GM21786 (cell line): ENCODE measurements around the gene SCAANT1.

ENCODE experiments used
- ATAC-seq: cut with Tn5 transposase; IDR thresholded peaks from one replicate; pipeline ENCODE4 v1.9.1; 2021; ENCODE audit not compliant: unreplicated experiment

SCAANT1 gene

DNA sequence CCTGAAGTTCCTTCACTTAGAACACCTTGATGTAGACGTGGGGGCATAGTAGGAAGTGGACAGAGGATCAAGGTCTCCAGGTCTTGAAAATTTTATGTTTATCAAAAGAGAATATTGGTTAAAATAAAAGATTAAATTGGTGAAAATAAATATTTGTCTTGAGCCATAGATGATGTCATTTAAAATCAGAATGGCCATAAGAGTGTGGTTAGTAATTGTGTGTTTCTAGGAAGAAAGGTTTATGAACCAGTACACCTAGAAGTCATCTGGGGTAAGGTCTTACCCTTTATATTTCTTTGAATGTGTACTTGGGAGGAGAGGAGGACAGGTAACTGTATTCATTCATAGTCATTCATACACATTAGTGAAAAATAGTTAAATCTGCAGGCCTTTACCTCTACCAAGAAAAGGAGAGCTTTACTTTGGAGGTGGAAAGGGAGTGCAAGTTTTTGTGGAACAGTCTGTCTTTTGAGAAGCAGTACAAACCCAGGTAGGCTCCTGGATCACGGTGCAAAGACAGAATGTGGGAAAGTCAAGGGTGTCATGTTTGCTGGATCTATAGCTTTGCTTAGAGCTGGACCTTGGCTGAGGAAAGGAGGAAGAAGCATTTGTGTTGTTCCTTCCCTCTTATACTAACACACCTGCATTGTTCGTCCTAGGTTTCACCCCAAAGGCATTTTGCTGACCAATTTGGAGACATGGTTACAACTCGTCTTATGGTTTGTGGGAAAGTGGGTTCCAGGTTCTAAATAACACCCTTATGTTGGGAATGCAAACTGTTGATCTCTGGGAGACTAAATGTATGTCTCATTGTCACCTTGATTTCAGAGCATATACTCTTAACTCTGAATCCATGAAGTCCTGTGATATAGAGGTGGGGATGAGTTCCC, 6.2 kb downstream of the SCAANT1 start:
- no peak for ATAC-seq

DNA sequence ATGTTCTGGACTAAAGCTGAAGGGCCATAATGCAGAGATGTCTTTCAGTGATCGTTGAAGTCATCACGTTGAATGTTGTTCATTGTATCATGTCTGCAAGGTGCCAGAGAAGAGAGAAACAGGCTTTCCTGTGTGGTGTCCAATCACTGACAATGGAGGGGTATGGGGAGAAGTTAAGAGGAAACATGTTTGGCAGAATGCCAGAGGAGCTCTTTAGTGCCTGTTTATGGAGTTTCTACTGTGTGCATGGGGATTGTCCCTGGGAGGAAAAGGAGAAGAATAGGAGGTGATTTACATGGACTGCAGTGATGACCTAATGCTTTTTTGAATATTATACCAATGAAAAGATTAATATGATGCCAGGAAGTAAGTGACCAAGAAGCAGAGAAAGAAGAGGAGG, 11.7 kb downstream of the SCAANT1 start:
- no peak for ATAC-seq

DNA sequence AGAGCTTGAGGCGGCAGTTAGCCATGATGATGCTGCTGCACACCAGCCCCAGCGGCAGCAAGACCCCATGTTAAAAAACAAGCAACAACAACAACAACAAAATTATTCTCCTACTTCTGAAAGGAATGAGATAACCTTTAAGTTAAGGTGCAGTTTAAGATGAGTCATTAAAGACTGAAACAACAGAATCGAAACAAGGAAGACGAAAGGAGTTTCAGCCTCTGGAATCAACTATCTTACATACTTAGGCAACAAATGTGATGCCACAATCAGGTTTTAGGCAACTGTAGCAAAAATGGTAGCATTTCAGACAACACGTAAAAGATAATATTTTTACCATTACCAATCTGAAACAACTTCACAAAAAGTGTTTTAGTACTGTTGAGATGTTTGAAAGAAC, 12.2 kb downstream of the SCAANT1 start:
- no peak for ATAC-seq

DNA sequence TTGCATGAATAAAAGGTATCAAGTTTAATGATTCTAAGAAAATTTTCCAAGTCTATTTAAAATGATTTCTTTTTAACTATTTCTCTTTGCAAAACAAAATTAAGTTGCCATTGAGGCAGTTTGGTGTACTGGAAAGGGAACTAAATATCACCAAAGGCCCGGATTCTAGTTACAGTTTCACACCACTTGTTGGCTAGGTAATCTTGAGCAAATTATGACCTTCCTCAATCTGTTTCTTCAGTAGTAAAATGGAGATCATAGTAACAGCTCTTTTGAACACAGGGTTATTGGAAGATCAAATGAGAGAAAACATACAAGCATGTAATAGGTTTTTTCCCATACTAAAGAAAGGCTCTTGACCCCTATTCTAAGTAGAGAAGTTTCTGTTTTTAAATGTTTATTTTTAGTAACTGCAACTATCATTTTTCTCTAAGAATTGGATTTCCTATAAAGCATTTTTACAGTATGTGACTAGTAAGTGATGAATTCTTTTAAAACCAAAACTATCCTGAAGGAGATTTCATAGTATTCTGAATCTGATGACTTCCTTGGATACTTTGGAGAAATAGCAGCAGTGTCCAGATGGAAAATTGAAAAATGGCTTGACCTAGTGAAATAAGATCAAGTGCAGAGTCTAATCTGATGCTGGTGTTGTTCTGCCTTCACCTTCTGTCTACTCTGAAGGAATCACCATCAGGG, 15.7 kb downstream of the SCAANT1 start:
- peak; percentile 70 for ATAC-seq

DNA sequence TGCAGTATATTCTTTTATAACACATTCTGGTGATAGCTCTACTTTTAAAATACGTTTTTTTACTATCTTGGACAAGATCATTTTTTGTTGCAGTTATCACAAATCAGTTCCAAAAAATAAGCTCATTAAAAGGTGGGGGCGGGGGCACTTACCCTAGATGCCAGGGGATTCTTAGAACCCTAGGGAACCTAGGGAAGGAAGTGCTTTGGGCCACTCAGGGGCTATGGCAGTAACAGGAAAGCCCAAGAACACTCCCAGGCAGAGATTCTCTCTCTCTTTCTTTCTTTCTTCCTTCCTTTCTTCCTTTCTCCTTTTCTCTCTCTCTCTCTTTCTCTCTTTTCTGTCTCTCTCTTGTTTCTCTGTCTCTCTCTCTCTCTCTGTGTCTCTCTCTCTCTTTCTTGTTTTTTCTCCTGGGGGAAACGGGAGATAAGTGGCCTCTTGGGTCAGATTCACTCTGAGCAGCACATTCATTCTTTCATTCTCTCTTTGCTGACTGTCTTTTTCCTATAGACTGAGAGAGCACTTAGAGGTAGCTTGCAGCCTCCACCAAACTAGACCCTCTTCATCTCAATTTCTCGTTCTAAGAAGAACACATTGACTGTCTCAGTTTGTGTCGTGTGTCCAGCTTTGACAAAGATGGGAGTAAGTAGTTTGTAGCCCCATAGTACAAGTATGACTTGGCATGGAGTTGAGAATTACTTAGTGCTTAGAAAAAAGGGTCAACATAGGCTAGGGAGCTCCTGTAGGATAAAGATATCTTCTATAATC, 16.6 kb downstream of the SCAANT1 start:
- ATAC-seq, result no peak

DNA sequence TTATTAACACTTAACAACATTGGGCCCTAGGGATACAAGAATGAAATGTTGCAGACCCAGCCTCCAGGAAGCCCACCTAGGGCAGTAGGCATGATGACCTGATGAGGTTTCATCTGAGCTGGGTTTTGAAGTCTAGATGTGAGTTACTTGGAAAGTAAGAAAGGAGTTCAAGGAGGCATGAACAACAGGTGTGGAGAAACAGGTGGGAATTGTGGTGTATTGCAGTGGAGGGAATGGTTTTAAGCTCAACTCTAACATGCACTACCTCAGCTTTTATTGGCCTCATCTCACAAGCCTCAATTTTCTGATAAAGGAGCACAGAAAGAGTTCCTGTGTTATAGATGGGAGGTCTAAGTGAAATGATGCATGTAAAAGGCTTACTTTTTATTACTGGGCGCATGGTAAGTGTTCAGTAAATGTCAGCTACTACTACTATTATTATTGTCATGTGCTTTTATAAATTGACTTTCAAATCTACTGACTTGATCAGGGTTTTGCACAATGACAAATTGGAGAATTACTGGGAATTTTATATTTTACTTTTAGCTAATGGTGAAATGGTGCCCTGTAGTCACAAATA, 19.3 kb downstream of the SCAANT1 start:
- no peak for ATAC-seq

DNA sequence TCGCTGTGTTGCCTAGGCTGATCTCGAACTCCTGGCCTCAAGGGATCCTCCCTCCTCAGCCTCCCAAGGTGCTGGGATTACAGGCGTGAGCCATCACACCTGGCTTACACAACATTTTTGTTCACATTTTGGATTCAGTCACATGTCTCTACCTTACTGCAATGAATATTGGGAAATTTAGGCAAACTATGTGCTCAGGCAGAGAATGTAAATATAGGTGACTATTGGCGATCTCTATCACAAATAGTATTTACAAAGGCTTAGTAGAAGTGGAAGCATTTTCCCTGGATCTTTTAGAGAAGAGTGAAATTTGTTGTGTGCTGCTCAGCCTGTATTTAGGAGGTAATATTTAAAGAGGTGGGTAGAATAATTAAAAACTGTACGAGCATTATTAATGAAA, 20.7 kb downstream of the SCAANT1 start:
- no peak for ATAC-seq

DNA sequence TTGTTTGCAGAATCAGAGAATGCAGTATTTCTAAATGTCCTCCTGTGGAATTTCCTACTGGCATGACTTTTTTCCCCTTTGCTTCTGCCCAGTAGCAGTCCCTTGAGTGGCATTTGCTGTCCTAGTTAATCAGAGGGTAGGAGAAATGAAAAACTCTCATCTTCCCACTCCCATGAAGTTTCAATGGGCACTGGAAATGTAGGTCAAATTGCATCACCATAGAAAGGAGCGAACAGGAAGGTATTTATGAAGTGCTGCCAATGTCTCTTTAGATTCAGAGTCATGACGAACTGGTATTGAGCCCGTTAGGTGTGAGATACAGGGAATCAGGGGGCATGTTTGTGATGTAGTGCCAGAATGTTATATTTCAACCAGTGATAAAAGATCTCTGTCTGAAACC, 25.3 kb downstream of the SCAANT1 start:
- no peak for ATAC-seq

DNA sequence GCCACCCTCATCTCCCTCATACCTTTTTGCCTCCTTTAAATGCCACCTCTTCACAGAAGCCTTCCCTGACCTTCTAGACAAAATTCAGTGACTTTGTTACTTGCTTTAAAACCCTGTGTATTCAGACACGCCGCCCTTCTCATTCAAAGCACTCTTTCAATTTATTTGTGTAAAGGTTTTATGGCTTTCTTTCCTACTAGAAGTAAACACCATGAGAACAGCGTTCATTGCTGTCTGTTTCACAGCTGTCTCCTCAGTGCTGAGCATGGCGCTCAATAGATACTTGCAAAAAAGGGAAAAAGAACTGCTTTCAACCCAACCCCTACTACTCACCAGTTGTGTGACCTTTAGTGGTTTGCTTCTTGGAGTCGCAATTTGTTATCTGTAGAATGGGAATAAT, 31.5 kb downstream of the SCAANT1 start:
- no peak for ATAC-seq

DNA sequence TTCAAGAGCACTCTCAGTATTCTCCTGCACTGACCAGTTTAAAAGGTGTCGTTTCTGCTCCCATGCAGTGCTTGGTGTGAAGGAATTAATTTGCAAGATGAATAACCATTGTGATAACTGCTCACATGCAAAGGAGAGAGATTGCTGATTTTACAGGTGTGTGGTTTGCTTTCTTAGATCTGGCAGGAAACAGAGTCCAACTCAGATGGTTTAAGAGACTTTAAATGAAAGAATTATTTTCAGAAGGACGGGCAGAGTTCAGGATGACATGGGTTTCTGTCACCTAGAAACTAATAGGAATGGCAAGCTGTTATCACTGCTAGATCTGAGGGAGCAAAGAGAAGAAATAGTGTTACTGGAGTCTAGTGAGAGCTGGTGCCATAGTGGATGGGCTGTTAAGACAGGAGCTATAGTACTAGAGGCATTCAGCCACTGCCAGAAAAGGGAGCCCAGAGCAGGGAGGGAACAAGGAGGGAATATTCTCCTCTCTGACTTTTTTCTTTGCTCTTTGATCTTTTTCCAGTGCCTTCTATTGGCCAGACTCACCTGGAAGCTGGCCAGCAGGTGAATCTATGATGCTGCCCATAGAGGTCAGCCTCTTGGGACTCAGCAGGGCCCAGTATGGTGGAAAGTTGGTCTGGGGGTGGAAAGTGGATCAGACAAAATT, 33.7 kb downstream of the SCAANT1 start:
- ATAC-seq, result no peak

DNA sequence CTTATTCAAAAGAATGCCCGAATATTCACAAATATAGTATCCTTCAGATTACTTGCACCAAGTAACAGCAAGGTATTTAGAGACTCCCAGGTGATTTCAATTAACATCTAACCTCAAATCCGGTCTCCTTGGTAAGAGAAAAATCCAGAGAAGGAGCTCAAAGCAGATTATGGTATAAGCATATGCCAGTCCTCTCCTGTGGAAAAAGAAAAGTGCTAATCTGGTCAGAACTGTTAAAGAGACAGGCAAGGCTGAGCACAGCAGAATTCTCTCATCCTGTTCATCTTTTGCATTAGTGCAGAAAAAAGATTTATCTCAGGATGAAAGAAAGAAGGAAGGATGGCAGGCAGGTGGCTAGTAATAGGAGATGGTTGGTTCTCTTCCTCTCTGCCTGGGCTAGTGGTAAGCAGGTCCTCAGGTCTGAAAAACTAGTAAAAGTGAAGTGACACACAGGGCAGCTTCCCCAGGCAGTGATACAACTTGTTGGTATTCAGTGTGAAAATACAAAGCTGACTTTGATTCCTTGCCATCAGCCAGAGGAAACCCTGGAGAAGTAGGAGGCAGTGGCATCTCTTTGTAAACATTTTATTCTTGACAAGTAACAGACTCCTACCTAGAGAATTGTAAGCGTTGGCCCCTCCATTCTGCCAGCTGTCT, 34.3 kb downstream of the SCAANT1 start:
- no peak for ATAC-seq

DNA sequence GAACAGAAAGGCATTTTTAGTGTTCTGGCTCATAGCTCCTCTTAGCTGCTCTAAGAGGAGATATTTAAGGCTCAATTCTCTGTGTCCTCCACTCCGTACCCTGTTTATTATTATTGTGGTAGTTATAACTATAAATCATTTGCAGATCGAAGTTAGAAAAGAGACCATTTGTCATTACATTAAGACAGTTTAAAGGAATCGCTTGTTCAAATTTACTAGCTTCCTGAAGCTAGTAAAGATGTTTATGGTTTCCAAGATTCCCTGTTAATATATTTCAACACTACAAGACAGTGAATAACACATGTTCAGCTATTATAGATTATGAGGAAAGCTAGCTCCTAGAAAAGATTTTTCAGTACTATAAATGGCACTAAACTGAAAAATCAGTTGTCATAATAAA, 35.9 kb downstream of the SCAANT1 start:
- ATAC-seq, result no peak

DNA sequence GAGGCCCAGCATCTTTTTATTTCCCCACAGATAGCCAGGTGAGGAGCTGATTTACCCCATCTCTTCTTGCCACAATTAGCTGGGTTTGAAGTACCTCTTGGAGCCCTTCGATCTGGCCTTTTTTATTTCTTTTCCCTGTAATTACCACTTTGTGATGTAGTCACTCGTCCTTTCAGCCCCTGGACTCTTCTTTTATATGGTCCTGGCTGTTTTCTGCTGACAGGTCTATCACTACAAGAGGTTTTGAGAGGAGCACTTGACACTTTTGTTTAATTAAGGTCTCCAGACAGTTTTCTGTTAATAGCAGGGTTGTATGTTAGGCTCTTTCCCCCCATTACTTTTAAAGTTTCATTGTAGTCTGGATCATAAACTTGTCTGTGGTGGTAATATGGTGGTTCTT, 36.7 kb downstream of the SCAANT1 start:
- no peak for ATAC-seq

DNA sequence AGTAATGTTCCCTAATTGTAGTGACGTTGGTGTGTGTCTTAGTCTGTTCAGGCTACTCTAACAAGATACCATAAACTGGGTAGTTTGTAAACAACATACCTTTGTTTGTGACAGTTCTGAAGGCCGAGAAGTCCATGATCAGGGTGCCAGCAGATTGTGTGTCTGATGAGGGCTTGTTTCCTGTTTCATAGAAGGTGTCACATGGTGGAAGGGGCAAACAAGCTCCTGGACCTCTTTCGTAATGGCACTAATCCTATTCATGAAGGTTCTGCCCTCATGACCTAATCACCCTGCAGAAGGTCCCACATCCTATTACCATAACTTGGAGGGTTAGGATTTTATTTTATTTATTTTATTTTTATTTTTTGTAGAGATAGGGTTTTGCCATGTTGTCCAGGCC, 37.4 kb downstream of the SCAANT1 start:
- no peak for ATAC-seq

DNA sequence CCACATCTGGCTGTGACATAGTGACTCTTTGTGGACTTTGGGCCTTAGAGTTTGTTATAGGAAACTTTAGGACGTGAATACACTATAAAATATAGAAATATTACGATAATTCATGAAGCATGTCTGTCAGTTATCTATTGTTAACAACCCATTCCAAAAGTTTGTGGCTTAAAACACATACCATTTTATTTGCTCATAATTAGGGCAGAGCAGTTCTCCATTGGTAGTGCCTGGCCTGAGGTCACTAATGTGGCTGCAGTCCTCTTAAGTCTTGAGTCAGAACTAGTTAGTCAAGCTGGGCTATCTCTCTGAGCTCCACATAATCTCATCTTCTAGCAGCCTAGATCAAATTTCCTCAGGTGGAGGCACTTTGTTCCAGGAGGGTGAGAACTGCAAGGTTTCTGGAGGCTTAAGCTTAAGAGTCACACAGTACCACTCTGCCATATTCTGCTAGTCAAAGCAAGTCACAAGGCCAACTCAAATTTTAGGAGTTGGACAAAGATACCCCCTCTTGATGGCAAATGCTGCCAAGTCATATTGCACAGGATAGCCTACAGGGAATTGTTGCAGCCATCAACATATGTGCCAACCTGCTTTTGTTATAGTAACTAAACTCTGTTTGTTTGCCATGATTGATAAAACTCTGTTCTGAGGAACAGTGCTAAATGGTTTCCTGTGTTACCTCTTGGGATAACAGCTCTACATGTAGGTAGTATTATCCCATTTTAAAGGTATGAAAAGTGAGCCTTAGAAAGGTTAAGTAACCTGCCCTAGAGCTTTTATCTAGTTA, 39.9 kb downstream of the SCAANT1 start:
- ATAC-seq, result no peak

DNA sequence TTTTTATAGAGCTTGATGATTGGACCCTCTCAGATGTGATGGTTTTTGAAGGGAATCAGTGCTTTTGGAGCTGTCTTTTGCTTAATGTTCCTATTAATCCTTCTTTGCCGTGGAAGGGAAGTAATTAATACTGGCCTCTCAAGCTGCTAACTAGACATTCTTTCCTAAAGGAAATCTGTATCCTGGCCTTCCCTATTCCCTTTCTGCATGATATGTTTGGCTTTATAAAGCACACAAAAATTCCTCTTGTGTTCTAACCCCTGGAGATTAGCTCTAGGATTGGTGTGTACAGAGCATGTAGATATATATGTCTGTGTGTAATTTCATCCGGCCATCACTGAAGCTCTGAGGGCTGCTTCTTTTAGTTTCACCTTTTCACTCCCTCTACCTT, 41.6 kb downstream of the SCAANT1 start:
- no peak for ATAC-seq

DNA sequence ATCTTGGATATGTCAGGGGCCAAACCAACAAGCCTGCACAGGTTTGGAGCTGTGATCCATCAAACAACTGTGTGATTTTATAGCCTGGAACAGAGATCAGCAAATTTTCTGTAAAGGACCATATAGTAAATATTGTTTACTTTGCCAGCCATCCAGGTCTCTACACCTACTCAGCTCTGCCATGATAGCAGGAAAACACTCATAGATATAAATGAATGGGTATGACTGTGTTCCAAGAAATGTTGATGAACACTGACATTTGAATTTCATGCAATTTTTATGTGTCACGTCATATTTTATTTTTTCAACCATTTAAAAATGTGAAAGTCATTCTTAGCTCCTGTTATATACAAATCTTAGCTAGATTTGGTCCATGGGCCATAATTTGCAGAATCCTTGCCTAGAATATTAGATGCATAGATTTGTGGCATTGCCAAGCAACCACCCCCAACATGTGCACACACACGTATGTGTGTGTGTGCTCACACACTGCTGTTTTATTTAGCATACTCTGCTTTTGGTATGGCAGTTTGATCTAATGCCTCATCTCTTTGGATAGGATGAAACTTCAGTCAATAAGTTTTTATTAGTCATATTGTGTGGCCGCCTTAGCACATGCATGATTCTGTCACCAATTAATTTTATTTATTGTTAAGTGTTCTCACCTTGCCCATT, 42.1 kb downstream of the SCAANT1 start:
- no peak for ATAC-seq

DNA sequence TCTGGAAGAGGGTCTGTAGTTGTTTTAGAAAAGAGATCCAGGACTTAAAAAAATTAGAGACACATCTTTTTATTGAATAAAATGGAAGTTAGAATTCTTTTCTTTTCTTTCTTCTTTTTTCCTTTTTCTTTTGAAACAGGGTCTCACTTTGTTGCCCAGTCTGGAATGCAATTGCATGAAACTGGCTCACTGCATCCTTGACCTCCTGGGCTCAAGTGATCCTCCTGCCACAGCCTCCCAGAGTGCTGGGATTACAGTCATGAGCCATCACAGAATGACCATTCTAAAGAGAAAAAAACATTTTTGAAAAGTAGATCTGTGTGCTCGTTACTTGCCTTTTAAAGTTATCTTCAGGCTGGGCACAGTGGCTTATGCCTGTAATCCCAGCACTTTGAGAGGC, 45.0 kb downstream of the SCAANT1 start:
- no peak for ATAC-seq

DNA sequence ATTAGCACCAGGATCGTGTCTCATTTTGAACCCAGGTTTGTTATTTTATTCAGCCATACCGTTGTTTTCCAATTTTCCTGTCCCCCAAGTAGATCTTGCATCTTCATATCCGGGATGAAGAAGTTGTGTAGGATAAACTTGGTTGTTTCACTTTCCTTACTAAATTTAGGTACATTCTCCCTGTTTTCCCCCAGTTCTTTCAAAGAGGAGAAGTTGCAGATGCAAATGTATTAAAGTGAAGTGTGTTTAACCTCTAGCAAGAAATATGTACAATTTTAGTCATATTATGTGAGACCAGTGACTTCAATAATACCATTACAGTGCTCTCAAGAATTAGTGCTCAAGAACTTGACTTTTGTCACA, 47.2 kb downstream of the SCAANT1 start:
- ATAC-seq, result no peak
